BJ (cell line): ENCODE measurements around the gene TAOK2. TPM values are rescaled to one million over a fixed set of nuclear protein-coding genes. Genes with fewer than 3 reads are reported as not detected.
"Not testable (repeated sequence)": the region's sequence is repeated elsewhere in the genome, so short reads cannot be mapped to it uniquely, and the experiment has no call there.

ENCODE experiments used
- CTCF ChIA-PET: fragments of 350-600 bp; formaldehyde crosslinking; extraction: SDS; loops from one replicate; lab custom pipeline; 2021; ENCODE audit warnings: antibody characterized with exemption, inconsistent platforms; lab: Yijun Ruan, JAX
- POLR2A ChIA-PET: fragments of 300-600 bp; sonication (Branson Sonifier 250); formaldehyde crosslinking; extraction: SDS; loops from one replicate; lab custom pipeline; 2021; ENCODE audit warnings: antibody characterized with exemption; lab: Charles Lee
- DNase-seq: peaks from one replicate; pipeline ENCODE4 v3.0.0-alpha.2; 2011; ENCODE audit warnings: low read depth
- H3K27me3 ChIP-seq: 2 replicates; pipeline ENCODE4 v1.6.0; 2011; ENCODE audit warnings: low read length; ENCODE audit not compliant: control insufficient read depth, insufficient read depth
- H3K36me3 ChIP-seq: 2 replicates; pipeline ENCODE4 v1.5.1; 2011; ENCODE audit warnings: low read length; ENCODE audit not compliant: control insufficient read depth, insufficient read depth
- H3K4me3 ChIP-seq: 2 replicates; pipeline ENCODE4 v1.5.1; 2011; ENCODE audit warnings: low read depth, mild to moderate bottlenecking, control low read depth, low read length
- polyA plus RNA-seq: library from polyadenylated mRNA; depleted of rRNA; stranded (reverse); fragments of >200 nt; gene quantifications from 2 replicates; pipeline ENCODE4 v1.2.3, GENCODE V29; 2011
- TF ChIP-seq, protein P1 (sequence below): IDR thresholded peaks from 2 replicates; pipeline ENCODE4 v1.5.1; 2011; ENCODE audit warnings: low read depth, mild to moderate bottlenecking, control low read depth, inconsistent platforms, low read length, moderate library complexity; ENCODE audit not compliant: insufficient read depth

Gene TAOK2
- polyA plus RNA-seq, 1 experiment = 24.3 TPM

DNA sequence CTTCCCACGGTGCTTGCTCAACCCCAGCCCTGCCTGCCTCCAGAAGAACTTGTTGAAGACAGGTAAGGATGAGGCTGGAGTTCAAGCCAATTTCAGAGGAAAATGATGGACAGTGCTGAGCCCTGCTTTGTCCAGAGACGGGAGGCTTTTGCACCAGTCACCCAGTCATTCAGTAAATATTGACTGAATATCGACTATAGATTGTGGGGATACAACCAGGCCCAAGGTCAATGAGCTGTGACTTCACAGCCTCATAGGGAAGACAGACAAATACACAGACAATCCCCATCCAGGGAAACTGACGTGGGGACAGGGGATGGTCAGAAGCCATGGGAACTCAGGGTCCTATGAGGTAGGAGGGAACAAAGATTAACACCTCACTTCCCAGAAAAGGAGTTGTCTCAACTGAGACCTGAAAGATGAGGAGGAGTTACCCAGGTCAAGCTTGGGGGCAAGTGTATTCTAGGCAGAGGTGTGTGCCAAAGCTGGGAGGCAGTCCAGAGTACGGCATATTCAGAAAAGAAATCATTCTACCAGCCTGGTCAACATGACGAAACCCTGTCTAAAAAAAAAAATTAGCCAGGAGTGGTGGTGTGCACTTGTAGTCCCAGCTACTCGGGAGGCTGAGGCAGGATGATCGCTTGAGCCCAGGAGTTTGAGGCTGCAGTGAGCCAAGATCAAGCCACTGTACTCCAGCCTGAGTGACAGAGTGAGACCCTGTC, 43.0 kb downstream of the TAOK2 start:
- Histone ChIP-seq H3K27me3 (no peaks in the 10 kb centered on the region), H3K36me3 (no peaks in the 10 kb centered on the region), H3K4me3 (no peak overlapping the region)
- TF ChIP-seq, protein P1, sequence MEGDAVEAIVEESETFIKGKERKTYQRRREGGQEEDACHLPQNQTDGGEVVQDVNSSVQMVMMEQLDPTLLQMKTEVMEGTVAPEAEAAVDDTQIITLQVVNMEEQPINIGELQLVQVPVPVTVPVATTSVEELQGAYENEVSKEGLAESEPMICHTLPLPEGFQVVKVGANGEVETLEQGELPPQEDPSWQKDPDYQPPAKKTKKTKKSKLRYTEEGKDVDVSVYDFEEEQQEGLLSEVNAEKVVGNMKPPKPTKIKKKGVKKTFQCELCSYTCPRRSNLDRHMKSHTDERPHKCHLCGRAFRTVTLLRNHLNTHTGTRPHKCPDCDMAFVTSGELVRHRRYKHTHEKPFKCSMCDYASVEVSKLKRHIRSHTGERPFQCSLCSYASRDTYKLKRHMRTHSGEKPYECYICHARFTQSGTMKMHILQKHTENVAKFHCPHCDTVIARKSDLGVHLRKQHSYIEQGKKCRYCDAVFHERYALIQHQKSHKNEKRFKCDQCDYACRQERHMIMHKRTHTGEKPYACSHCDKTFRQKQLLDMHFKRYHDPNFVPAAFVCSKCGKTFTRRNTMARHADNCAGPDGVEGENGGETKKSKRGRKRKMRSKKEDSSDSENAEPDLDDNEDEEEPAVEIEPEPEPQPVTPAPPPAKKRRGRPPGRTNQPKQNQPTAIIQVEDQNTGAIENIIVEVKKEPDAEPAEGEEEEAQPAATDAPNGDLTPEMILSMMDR = no peak
- ChIA-PET POLR2A (no interaction called here), CTCF (interaction anchor here (0.7 to 1.7 kb wide), 4 partner anchors 12 to 209 kb away, joined by 3 to 4 read pairs (median 4); no protein-coding TSS in a partner anchor)
- no peak for DNase-seq

- Histone ChIP-seq H3K4me3 (no peak overlapping the region), H3K27me3 (no peaks in the 10 kb centered on the region), H3K36me3 (no peaks in the 10 kb centered on the region)
- ChIA-PET CTCF (interaction anchor here (0.9 to 1.7 kb wide), 3 partner anchors 11 to 155 kb away, joined by 3 to 4 read pairs (median 4); no protein-coding TSS in a partner anchor), POLR2A (no interaction called here)
- DNase-seq = no peak
- TF ChIP-seq, protein P1 = no peak
Observed at GRCh38 chr16:30017277-30017656, 43.6 kb downstream of the TAOK2 start.

DNA sequence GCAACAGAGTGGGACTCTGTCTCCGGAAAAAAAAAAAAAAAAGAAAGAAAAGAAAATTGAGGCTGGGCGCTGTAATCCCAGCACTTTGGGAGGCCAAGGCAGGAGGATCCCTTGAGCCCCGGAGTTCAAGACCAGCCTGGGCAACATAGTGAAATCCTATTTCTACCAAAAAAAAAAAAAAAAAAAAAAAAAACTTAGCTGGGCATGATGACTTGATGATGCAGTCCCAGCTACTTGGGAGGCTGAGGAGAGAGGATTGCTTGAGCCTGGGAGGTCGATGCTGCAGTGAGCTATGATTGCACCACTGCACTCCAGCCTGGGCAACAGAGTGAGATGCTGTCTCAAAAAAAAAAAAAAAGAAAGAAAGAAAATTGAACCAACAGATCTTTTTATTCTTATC, 44.3 kb downstream of the TAOK2 start:
- H3K27me3 ChIP-seq, DNase-seq, POLR2A ChIA-PET, H3K4me3 ChIP-seq, H3K36me3 ChIP-seq: not testable (repeated sequence)
- CTCF ChIA-PET = interaction anchor here (0.9 to 1.8 kb wide), 4 partner anchors 10 to 156 kb away, joined by 3 to 6 read pairs (median 4); no protein-coding TSS in a partner anchor

DNA sequence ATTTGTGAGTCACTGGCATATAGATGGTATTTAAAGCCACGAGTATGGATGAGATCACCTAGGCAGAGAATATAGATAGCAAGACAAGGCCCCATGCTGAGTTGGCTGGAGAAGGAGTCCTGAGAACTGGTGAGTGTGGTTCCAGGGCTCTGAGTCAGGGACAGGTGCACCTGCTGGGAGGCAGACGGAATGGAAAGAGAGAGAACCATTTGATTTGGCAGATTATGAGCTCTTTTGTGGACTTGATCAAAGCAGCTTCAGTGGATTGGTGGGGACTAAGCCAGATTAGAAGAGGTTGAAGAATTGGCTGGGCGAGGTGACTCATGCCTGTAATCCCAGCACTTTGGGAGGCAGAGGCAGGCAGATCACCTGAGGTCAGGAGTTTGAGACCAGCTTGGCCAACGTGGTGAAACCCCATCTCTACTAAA, 45.1 kb downstream of the TAOK2 start:
- CTCF ChIA-PET = interaction anchor here (1.2 to 1.8 kb wide), 2 partner anchors 13 to 14 kb away, joined by 3 to 6 read pairs; no protein-coding TSS in a partner anchor
- TF ChIP-seq, protein P1 = no peak
- H3K4me3 ChIP-seq = no peak overlapping the region
- peaks cover 2% of the 10 kb centered on the region; the same call in 1 of the 2 replicates for H3K27me3 ChIP-seq
- no peaks in the 10 kb centered on the region for H3K36me3 ChIP-seq
- no peak for DNase-seq
- POLR2A ChIA-PET = no interaction called here

GRCh38 chr16:30022887-30023286, 49.2 kb downstream of the TAOK2 start, which contains the start of gene C16orf92:
Gene C16orf92, plus strand, starts transcription at chr16:30023198. Its CDS starts 143 bp downstream, at chr16:30023341.
- DNase-seq = no peak
- H3K36me3 ChIP-seq = no peaks in the 10 kb centered on the region
- TF ChIP-seq, protein P1 = no peak
- peaks cover 8% of the 10 kb centered on the region for H3K27me3 ChIP-seq
- no peak within 1 kb of the TSS for H3K4me3 ChIP-seq
- ChIA-PET CTCF (interaction anchor here (0.9 to 1.6 kb wide), 9 partner anchors 9 to 326 kb away, joined by 3 to 11 read pairs (median 3); partner anchors contain the start of gene TLCD3B), POLR2A (no interaction called here)
